Type B pancreatic cell (in vitro differentiated cells): ENCODE results near the gene ZNF554. TPM values are rescaled to one million over a fixed set of nuclear protein-coding genes. Genes with fewer than 3 reads are reported as not detected.

ENCODE experiments used
- DNase-seq: peaks from one replicate; pipeline ENCODE4 v3.0.0; 2021; ENCODE audit warnings: mixed read lengths; ENCODE audit not compliant: unreplicated experiment; ENCODE audit errors: extremely low spot score
- H3K27ac Mint-ChIP-seq: 2 replicates; pipeline ENCODE4 v1.8.0; 2021; ENCODE audit warnings: mild to moderate bottlenecking, mixed read lengths
- H3K27me3 Mint-ChIP-seq: 2 replicates; pipeline ENCODE4 v1.8.0; 2021; ENCODE audit warnings: mixed read lengths
- H3K36me3 Mint-ChIP-seq: 2 replicates; pipeline ENCODE4 v1.8.0; 2021; ENCODE audit warnings: mixed read lengths
- H3K4me1 Mint-ChIP-seq: one replicate; pipeline ENCODE4 v1.8.0; 2021; ENCODE audit warnings: mixed read lengths; ENCODE audit not compliant: unreplicated experiment
- H3K4me3 Mint-ChIP-seq: 2 replicates; pipeline ENCODE4 v1.8.0; 2021; ENCODE audit warnings: mild to moderate bottlenecking, mixed read lengths
- H3K9me3 Mint-ChIP-seq: 2 replicates; pipeline ENCODE4 v1.8.0; 2021; ENCODE audit warnings: mixed read lengths
- CTCF ChIP-seq: fragments of 200-600 bp; sonication (generic); conservative IDR thresholded peaks from 2 replicates; pipeline ENCODE4 v1.5.0; 2021; ENCODE audit warnings: antibody characterized with exemption, mild to moderate bottlenecking
- total RNA-seq: library from RNA; stranded (reverse); gene quantifications from 2 replicates; pipeline ENCODE4 v1.2.1, GENCODE V29; 2021; ENCODE audit warnings: low replicate concordance

Gene ZNF554
- total RNA-seq, 1 donor from 2014 or later = 9.4 TPM

GRCh38 chr19:2854849-2855248 lies 35.2 kb downstream of the ZNF554 start:
- H3K27ac Mint-ChIP-seq = no peak overlapping the region
- DNase-seq = no peak
- no peaks in the 10 kb centered on the region for H3K4me1 Mint-ChIP-seq
- peaks cover 56% of the 10 kb centered on the region for H3K36me3 Mint-ChIP-seq
- no peak overlapping the region for H3K4me3 Mint-ChIP-seq
- H3K9me3 Mint-ChIP-seq = peaks cover 24% of the 10 kb centered on the region
- no peaks in the 10 kb centered on the region for H3K27me3 Mint-ChIP-seq
- TF ChIP-seq CTCF = no peak

- Mint-ChIP-seq H3K4me3 (no peak overlapping the region), H3K9me3 (peaks cover 11% of the 10 kb centered on the region), H3K27ac (no peak overlapping the region)
These were observed 36.9 kb downstream of the ZNF554 start for GRCh38 chr19:2856457-2857050.

GRCh38 chr19:2858864-2859263 lies 39.2 kb downstream of the ZNF554 start:
- Mint-ChIP-seq H3K36me3 (peaks cover 17% of the 10 kb centered on the region), H3K27me3 (no peaks in the 10 kb centered on the region), H3K4me1 (no peaks in the 10 kb centered on the region), H3K4me3 (no peak overlapping the region), H3K9me3 (peaks cover 7% of the 10 kb centered on the region), H3K27ac (no peak overlapping the region)
- no peak for TF ChIP-seq CTCF
- DNase-seq = no peak

More at GRCh38 chr19:2856457-2857050, 36.9 kb downstream of the ZNF554 start:
- H3K4me1 Mint-ChIP-seq = no peaks in the 10 kb centered on the region
- no peak for DNase-seq
- TF ChIP-seq CTCF = no peak
- no peaks in the 10 kb centered on the region for H3K27me3 Mint-ChIP-seq
- H3K36me3 Mint-ChIP-seq = peaks cover 40% of the 10 kb centered on the region

- H3K4me1 Mint-ChIP-seq = peaks cover 5% of the 10 kb centered on the region
- no peak for DNase-seq
- H3K9me3 Mint-ChIP-seq = peaks cover 5% of the 10 kb centered on the region
- no peaks in the 10 kb centered on the region for H3K36me3 Mint-ChIP-seq
- TF ChIP-seq CTCF = no peak
- H3K27ac Mint-ChIP-seq = no peak overlapping the region
- H3K4me3 Mint-ChIP-seq = no peak overlapping the region
- H3K27me3 Mint-ChIP-seq = no peaks in the 10 kb centered on the region
These were observed 44.1 kb downstream of the ZNF554 start for GRCh38 chr19:2863816-2864215.

- H3K27ac Mint-ChIP-seq = peak overlapping the region; percentile 7
- H3K27me3 Mint-ChIP-seq = no peaks in the 10 kb centered on the region
- peaks cover 5% of the 10 kb centered on the region for H3K4me1 Mint-ChIP-seq
- no peak for DNase-seq
- peaks cover 5% of the 10 kb centered on the region for H3K9me3 Mint-ChIP-seq
- H3K36me3 Mint-ChIP-seq = no peaks in the 10 kb centered on the region
- TF ChIP-seq CTCF = no peak
- H3K4me3 Mint-ChIP-seq = peak overlapping the region; percentile 8
These were observed 45.8 kb downstream of the ZNF554 start for GRCh38 chr19:2865334-2866100.
